GM21526 (cell line): ENCODE data around the gene IL12RB2.
"Not testable (repeated sequence)": the region's sequence is repeated elsewhere in the genome, so short reads cannot be mapped to it uniquely, and the experiment has no call there.

Experiments
- ATAC-seq: cut with Tn5 transposase; IDR thresholded peaks from one replicate; pipeline ENCODE4 v1.9.1; 2021; ENCODE audit warnings: moderate library complexity; ENCODE audit not compliant: unreplicated experiment, low FRiP score

The IL12RB2 gene

DNA sequence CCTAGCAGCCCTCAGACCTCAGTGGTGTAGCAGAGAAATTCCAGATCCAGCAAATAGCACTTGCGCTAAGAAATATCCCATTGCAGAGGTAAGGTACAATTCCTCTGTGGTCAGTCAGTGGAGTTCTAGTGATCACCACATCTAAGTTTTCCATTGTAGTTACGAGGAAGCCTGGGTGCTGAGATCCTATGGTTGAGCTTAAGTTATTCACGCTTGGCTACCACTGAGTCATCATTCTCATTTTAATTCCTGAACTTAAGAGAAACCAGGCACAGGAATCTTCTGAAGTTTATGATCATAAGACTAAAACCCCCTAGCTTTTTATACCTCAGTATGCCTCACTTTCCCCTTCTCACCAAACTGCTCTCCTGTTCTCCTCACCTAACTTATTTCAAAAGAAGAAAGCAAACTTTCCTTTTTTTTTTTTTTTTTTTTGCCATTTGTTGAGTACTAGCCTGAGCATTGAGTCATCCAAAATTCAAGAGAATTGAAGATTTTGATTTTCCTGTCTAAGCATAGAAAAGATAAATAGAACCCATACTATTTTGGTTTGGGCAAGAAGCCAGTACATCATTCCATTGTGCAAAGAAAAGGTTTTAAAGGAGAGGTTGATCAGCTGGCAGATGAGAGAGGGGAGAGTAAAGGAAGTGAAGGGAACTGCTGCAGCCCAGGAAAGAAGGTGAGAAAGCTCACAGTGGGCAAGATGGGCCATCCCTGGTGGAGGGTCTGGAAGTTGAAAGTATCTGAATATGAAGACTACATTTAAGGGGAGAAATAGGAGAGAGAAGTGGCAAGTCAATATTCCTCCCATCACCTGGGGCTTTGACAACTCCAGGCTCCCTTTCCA is 82.6 kb downstream of the IL12RB2 start:
- ATAC-seq, result no peak

GRCh38 chr1:67393240-67393639 is 85.6 kb downstream of the IL12RB2 start:
- no peak for ATAC-seq

DNA sequence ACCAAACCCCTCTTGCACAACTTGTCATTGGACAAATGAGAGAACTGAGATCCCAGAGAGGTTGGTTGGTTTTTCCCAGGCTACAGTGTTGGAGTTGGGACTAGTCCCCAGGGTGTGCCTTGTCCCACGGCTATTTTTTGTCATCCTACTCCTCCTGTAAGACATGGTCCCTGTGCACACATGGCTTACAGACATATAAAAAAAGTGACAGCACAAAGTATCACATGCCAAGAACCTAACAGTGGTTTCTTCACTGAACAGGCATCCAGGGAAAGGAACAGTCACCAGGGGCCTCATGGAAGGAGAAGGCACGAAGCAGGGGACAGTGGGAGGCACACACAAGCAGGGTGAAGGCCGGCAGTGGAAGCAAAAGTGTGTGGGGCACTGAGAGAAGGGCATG is 86.1 kb downstream of the IL12RB2 start:
- ATAC-seq, result no peak

DNA sequence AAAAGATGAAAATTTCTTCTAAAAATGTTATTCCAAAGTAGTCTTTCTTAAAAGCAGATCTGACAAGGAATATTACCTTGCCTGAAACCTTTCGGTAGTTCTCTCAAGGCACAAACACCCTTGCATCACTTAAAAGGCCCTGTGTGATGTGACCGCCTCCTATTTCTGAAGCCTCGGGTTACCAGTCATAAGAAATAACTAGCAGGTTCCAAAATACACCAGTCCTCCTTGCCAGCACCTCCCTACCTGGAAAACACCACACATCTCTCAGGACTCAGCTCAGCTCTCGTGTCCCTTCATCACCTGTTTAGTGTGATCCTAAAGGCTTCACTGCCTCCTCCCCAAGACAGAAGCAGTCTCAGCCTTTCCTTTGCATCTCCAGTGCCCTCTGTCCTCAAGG is 86.9 kb downstream of the IL12RB2 start:
- ATAC-seq, result no peak

DNA sequence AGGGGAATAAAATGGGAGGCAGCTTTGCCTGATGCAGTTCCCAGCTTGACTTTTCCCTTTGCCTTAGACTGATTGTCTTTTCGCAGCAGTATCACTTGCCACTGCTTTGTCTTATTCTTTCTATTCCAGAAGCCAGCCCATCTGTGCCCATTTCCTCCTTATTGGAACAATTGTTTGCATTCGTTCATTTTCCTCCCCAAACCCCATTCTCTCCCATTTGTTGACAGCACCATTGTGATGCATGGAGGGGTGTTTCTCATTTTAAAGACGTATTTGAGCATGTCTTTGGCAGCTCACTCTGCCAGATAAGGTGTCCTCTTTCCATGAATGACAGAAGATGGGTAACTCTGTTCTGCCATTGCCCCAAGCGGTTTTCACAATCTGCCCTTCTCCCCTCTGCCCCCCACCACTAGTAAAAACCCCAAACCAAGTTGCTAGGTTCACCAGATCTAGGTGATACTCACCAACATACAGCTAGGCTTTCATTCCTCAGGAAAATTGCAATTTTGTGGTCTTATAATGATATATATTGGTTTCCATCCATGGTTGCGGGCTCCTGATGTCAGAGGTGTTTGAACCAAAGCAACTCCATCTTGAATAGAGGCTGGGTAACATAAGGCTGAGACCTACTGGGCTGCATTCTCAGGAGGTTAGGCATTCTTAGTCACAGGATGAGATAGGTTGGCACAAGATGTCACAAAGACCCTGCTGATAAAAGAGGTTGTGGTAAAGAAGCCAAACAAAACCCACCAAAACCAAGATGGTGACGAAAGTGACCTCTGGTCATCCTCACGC is 91.7 kb downstream of the IL12RB2 start:
- ATAC-seq, result no peak

GRCh38 chr1:67400029-67400786 is 92.5 kb downstream of the IL12RB2 start:
- not testable (repeated sequence) for ATAC-seq

GRCh38 chr1:67401443-67401842 is 93.8 kb downstream of the IL12RB2 start:
- no peak for ATAC-seq

- ATAC-seq, result no peak
Observed at GRCh38 chr1:67404212-67404620, 96.5 kb downstream of the IL12RB2 start.

GRCh38 chr1:67405473-67406245 is 98.0 kb downstream of the IL12RB2 start:
- ATAC-seq, result no peak

- no peak for ATAC-seq
Observed at GRCh38 chr1:67407498-67407897, 99.8 kb downstream of the IL12RB2 start.

DNA sequence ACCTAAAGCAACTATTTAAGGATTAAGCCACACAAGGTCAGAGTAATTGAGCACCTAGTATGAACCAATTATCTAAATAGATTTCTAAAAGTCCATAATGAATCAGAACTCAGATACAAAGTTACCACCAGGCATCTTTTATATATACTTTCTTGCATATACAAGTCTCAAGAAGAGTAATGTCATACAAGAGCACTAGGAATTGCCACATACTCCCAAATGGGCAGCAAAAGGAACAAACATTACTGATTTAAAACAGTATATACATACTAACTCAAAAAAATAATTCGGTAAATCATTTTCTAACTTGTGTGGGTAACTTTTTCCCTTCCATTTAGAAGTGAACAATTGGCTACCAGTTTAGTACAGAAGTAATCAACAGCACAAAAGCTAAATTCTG is 100.5 kb downstream of the IL12RB2 start:
- ATAC-seq, result no peak

- not testable (repeated sequence) for ATAC-seq
Observed at GRCh38 chr1:67413101-67413500, 105.4 kb downstream of the IL12RB2 start.

DNA sequence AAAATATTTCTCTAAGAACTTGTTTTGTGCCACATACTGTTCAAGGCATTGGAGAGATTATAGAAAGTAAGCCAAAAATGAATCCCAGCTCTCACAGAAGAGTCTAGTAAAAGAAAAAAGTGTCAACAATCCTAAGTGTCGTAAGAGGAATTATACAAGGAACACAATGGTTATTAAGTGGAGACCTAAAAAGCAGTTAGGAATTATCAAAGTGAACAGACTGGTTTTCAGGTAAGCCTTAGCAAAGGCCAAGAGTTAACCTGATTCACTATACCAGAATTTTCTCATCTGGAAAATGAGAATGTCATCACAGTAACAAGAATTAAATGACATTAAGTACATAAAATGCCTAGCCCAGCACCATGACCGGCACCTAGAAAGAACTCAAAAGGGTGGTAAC is 106.9 kb downstream of the IL12RB2 start:
- ATAC-seq, result no peak

DNA sequence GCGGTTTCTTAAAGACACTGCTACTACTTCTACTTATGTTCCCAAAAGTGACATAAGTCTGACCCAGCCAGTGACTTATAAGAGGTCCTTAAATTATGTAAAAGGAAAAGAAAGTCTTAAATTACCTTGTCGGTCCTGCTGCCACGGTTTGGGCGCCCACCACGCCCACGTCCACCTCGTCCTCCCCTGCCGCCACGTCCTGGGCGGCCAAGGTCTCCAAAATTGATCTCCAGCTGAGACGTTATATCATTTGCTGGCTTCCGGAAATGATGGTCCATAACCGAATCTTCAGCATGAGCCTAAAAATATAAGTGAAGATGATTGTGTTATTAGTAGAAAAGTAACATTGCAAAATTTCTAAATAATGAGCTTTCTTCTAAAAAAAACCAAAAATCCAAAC is 107.4 kb downstream of the IL12RB2 start:
- ATAC-seq, result no peak

DNA sequence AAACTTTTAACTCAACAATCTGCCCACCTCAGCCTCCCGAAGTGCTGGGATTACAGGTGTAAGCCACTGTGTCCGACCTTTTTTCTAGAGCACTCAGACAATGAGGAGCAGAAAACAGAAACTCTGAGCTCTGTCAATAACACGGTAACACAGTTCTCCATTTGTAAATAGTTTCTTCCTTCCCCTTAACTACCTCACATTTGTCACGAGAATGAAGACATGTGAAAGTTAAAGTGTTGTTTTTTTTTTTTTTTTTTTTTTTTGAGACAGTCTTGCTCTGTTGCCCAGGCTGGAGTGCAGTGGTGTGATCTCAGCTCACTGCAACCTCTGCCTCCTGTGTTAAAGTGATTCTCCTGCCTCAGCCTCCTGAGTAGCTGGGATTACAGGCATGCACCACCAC is 110.1 kb downstream of the IL12RB2 start:
- not testable (repeated sequence) for ATAC-seq

- no peak for ATAC-seq
Observed at GRCh38 chr1:67418839-67419586, 111.3 kb downstream of the IL12RB2 start.

- ATAC-seq, result no peak
Observed at GRCh38 chr1:67420835-67421492, 113.3 kb downstream of the IL12RB2 start.

GRCh38 chr1:67427465-67427864 is 119.8 kb downstream of the IL12RB2 start:
- no peak for ATAC-seq

DNA sequence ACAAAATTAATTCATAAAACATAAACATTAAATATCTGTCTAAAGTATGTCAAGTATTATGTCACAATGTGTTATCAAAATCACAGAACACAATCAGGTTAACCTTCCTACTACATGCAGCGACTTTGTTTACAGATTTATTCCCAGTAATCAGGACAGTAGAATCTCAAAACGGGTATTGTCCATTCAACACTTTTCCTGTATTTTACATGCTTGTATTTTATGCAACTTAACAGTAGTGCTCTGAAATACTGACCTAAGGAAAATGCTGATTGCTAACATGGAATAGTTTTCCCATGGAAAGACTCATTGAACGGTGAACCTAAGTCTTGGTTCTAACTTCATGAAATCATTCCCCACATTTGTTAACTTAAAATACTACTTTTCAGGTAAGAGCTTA is 120.3 kb downstream of the IL12RB2 start:
- ATAC-seq, result no peak
